OCI-LY1 (cell line): Measurements from ENCODE around the gene CASP8.
"Not testable (repeated sequence)": the region's sequence is repeated elsewhere in the genome, so short reads cannot be mapped to it uniquely, and the experiment has no call there.

Experiments used
- H2AFZ ChIP-seq: fragments of 200-600 bp; sonication (generic), shearing (Covaris generic); 2 replicates; pipeline ENCODE4 v1.6.0; 2014; ENCODE audit warnings: antibody characterized with exemption, mild to moderate bottlenecking, low read length
- H3F3A ChIP-seq: fragments of 200-600 bp; sonication (generic), shearing (Covaris generic); 2 replicates; pipeline ENCODE4 v1.6.0; 2014; ENCODE audit warnings: mild to moderate bottlenecking, antibody characterized with exemption, low read length, moderate library complexity; ENCODE audit not compliant: insufficient read depth
- H3K27ac ChIP-seq: fragments of 200-600 bp; sonication (generic); 2 replicates; pipeline ENCODE4 v1.5.1; 2014; ENCODE audit warnings: low read length, mixed run types, mild to moderate bottlenecking, low read depth; ENCODE audit not compliant: poor library complexity, severe bottlenecking
- H3K27me3 ChIP-seq: fragments of 200-600 bp; sonication (generic); 2 replicates; pipeline ENCODE4 v1.6.0; 2014; ENCODE audit warnings: antibody characterized with exemption, mild to moderate bottlenecking, low read length, moderate library complexity; ENCODE audit not compliant: insufficient read depth
- H3K36me3 ChIP-seq: fragments of 200-600 bp; sonication (generic); 2 replicates; pipeline ENCODE4 v1.6.1; 2014; ENCODE audit warnings: mild to moderate bottlenecking, antibody characterized with exemption, low read length, moderate library complexity, mixed read lengths; ENCODE audit not compliant: insufficient read depth
- H3K4me1 ChIP-seq: fragments of 200-600 bp; sonication (generic); 2 replicates; pipeline ENCODE4 v1.5.1; 2014; ENCODE audit warnings: mild to moderate bottlenecking, low read length, moderate library complexity; ENCODE audit not compliant: insufficient read depth, severe bottlenecking
- H3K4me2 ChIP-seq: fragments of 200-600 bp; sonication (generic), shearing (Covaris generic); 2 replicates; pipeline ENCODE4 v1.6.1; 2014; ENCODE audit warnings: low read length
- H3K4me3 ChIP-seq: fragments of 200-600 bp; sonication (generic); 2 replicates; pipeline ENCODE4 v1.5.1; 2014; ENCODE audit warnings: low read length, low read depth, mild to moderate bottlenecking, mixed read lengths; ENCODE audit not compliant: poor library complexity, severe bottlenecking
- H3K79me2 ChIP-seq: fragments of 200-600 bp; shearing (Covaris generic); 2 replicates; pipeline ENCODE4 v1.6.1; 2016; ENCODE audit warnings: mixed run types, low read length, mixed read lengths; ENCODE audit not compliant: insufficient read depth
- H3K9ac ChIP-seq: fragments of 200-600 bp; sonication (generic), shearing (Covaris generic); 2 replicates; pipeline ENCODE4 v1.6.1; 2014; ENCODE audit warnings: mild to moderate bottlenecking, low read length, mixed read lengths
- H3K9me2 ChIP-seq: fragments of 200-600 bp; sonication (generic), shearing (Covaris generic); 2 replicates; pipeline ENCODE4 v1.6.1; 2014; ENCODE audit warnings: low read depth, mild to moderate bottlenecking, low read length, mixed read lengths
- H3K9me3 ChIP-seq: fragments of 200-600 bp; shearing (Covaris generic); 2 replicates; pipeline ENCODE4 v1.6.1; 2014; ENCODE audit warnings: low read length, mixed read lengths
- H4K20me1 ChIP-seq: fragments of 200-600 bp; sonication (generic), shearing (Covaris generic); 2 replicates; pipeline ENCODE4 v1.6.0; 2016; ENCODE audit warnings: mild to moderate bottlenecking, low read length; ENCODE audit not compliant: insufficient read depth
- CTCF ChIP-seq: fragments of 200-600 bp; sonication (generic), shearing (Covaris generic); IDR thresholded peaks from 2 replicates; pipeline ENCODE4 v1.5.1; 2017; ENCODE audit warnings: mild to moderate bottlenecking, antibody characterized with exemption, low read length, moderate library complexity, mixed read lengths
- EZH2 ChIP-seq: fragments of 200-600 bp; sonication (generic), shearing (Covaris generic); IDR thresholded peaks from 2 replicates; pipeline ENCODE4 v1.8.0; 2017; ENCODE audit warnings: borderline replicate concordance, mixed run types, mild to moderate bottlenecking, antibody characterized with exemption, low read length, moderate library complexity, mixed read lengths

The CASP8 gene

GRCh38 chr2:201285499-201285898, 25.2 kb downstream of the CASP8 start:
- Histone ChIP-seq H3K27ac (no peak overlapping the region), H2AFZ (no peak overlapping the region), H3K36me3 (peaks cover 64% of the 10 kb centered on the region), H3K9ac (no peak overlapping the region), H3K27me3 (no peaks in the 10 kb centered on the region), H3K4me1 (no peaks in the 10 kb centered on the region), H4K20me1 (no peaks in the 10 kb centered on the region), H3K4me3 (no peak overlapping the region), H3K9me2 (no peaks in the 10 kb centered on the region), H3F3A (no peaks in the 10 kb centered on the region), H3K4me2 (no peak overlapping the region), H3K79me2 (no peaks in the 10 kb centered on the region), H3K9me3 (peaks cover 7% of the 10 kb centered on the region)
- TF ChIP-seq EZH2 (no peak), CTCF (no peak)

GRCh38 chr2:201290457-201291148, 30.3 kb downstream of the CASP8 start:
- H3K79me2 ChIP-seq, H4K20me1 ChIP-seq, H3K9me3 ChIP-seq, H3K27me3 ChIP-seq, H2AFZ ChIP-seq, H3K9ac ChIP-seq, H3K9me2 ChIP-seq, H3F3A ChIP-seq, H3K4me1 ChIP-seq, H3K27ac ChIP-seq, H3K4me2 ChIP-seq, H3K4me3 ChIP-seq: not testable (repeated sequence)
- peaks cover 53% of the 10 kb centered on the region for H3K36me3 ChIP-seq

- no peaks in the 10 kb centered on the region for H3K27me3 ChIP-seq
- H3K4me2 ChIP-seq: no peak overlapping the region
- H3F3A ChIP-seq: no peaks in the 10 kb centered on the region
- H3K27ac ChIP-seq: no peak overlapping the region
- H3K9ac ChIP-seq: no peak overlapping the region
- H3K4me1 ChIP-seq: no peaks in the 10 kb centered on the region
- no peak overlapping the region for H3K4me3 ChIP-seq
- H4K20me1 ChIP-seq: no peaks in the 10 kb centered on the region
- TF ChIP-seq CTCF: no peak
- TF ChIP-seq EZH2: no peak
- H3K9me2 ChIP-seq: no peaks in the 10 kb centered on the region
- no peaks in the 10 kb centered on the region for H3K36me3 ChIP-seq
- H3K9me3 ChIP-seq: no peaks in the 10 kb centered on the region
- no peak overlapping the region for H2AFZ ChIP-seq
- no peaks in the 10 kb centered on the region for H3K79me2 ChIP-seq
These were observed 38.2 kb downstream of the CASP8 start for GRCh38 chr2:201298462-201299052.

- H3K27ac ChIP-seq, H3K4me1 ChIP-seq, H4K20me1 ChIP-seq, H3K4me3 ChIP-seq, H2AFZ ChIP-seq, H3K9me3 ChIP-seq, H3K79me2 ChIP-seq, H3K36me3 ChIP-seq, H3K4me2 ChIP-seq, H3K9me2 ChIP-seq, H3K9ac ChIP-seq, H3K27me3 ChIP-seq, H3F3A ChIP-seq: not testable (repeated sequence)
These were observed 39.6 kb downstream of the CASP8 start for GRCh38 chr2:201299929-201300328.
